SH-SY5Y (cell line): ENCODE measurements around the gene CKMT2.

Experiments used
- GATA2 ChIP-seq: IDR thresholded peaks from 2 replicates; pipeline ENCODE4 v1.6.1; 2011; ENCODE audit warnings: mild to moderate bottlenecking, low read depth, low read length
- GATA3 ChIP-seq: IDR thresholded peaks from 2 replicates; pipeline ENCODE4 v1.6.1; 2011; ENCODE audit warnings: low read depth, mild to moderate bottlenecking, low read length, moderate library complexity

GRCh38 chr5:81314581-81314980 is 81.5 kb downstream of the CKMT2 start:
- TF ChIP-seq GATA2 (no peak), GATA3 (no peak)
